Measurements from ENCODE around the gene ACKR3.

The ACKR3 gene

GRCh38 chr2:236570081-236570868, 650 bp downstream of the ACKR3 start:
- no peak for DNase-seq (ENCODE audit: low read depth)

GRCh38 chr2:236571145-236571544, 1.5 kb downstream of the ACKR3 start:
- DNase-seq (ENCODE audit: low read depth) = no peak

GRCh38 chr2:236572482-236572881, 2.9 kb downstream of the ACKR3 start:
- no peak for DNase-seq (ENCODE audit: low read depth)

- no peak for DNase-seq (ENCODE audit: low read depth)
Measured at GRCh38 chr2:236573066-236573929, 3.7 kb downstream of the ACKR3 start.

GRCh38 chr2:236574000-236574399, 4.4 kb downstream of the ACKR3 start:
- no peak for DNase-seq (ENCODE audit: low read depth)

- DNase-seq (ENCODE audit: low read depth) = no peak
Measured at GRCh38 chr2:236574424-236575145, 5.0 kb downstream of the ACKR3 start.

- DNase-seq (ENCODE audit: low read depth) = no peak
Measured at GRCh38 chr2:236575510-236575909, 5.9 kb downstream of the ACKR3 start.

- DNase-seq (ENCODE audit: low read depth) = no peak
Measured at GRCh38 chr2:236576087-236576486, 6.5 kb downstream of the ACKR3 start.

- no peak for DNase-seq (ENCODE audit: low read depth)
Measured at GRCh38 chr2:236576953-236577352, 7.3 kb downstream of the ACKR3 start.

GRCh38 chr2:236577481-236578410, 8.1 kb downstream of the ACKR3 start:
- DNase-seq (ENCODE audit: low read depth) = no peak

GRCh38 chr2:236578411-236578846, 8.8 kb downstream of the ACKR3 start:
- no peak for DNase-seq (ENCODE audit: low read depth)

- DNase-seq (ENCODE audit: low read depth) = no peak
Measured at GRCh38 chr2:236579048-236579745, 9.6 kb downstream of the ACKR3 start.

GRCh38 chr2:236579746-236580315, 10.2 kb downstream of the ACKR3 start:
- DNase-seq (ENCODE audit: low read depth) = no peak

- DNase-seq (ENCODE audit: low read depth) = no peak
Measured at GRCh38 chr2:236580746-236581355, 11.2 kb downstream of the ACKR3 start.

- DNase-seq (ENCODE audit: low read depth) = no peak
Measured at GRCh38 chr2:236581546-236581945, 11.9 kb downstream of the ACKR3 start.

GRCh38 chr2:236582968-236583367, 13.3 kb downstream of the ACKR3 start:
- DNase-seq (ENCODE audit: low read depth) = no peak

- no peak for DNase-seq (ENCODE audit: low read depth)
Measured at GRCh38 chr2:236583621-236584203, 14.1 kb downstream of the ACKR3 start.

- no peak for DNase-seq (ENCODE audit: low read depth)
Measured at GRCh38 chr2:236584521-236585384, 15.1 kb downstream of the ACKR3 start.

- DNase-seq (ENCODE audit: low read depth) = no peak
Measured at GRCh38 chr2:236585966-236586365, 16.3 kb downstream of the ACKR3 start.
